ENCODE measurements around the gene RBM44.
A peak's percentile ranks its signal among the peaks of the same experiment; 100 is the strongest.
"Not testable (repeated sequence)": the region's sequence is repeated elsewhere in the genome, so short reads cannot be mapped to it uniquely, and the experiment has no call there.

The RBM44 gene

GRCh38 chr2:237866101-237866621 is 67.6 kb downstream of the RBM44 start:
- no peak for DNase-seq (ENCODE audit: low read depth, low spot score)
- no peak overlapping the region for H3K4me3 ChIP-seq (ENCODE audit: low read length)

GRCh38 chr2:237867465-237867864 is 68.9 kb downstream of the RBM44 start:
- H3K4me3 ChIP-seq (ENCODE audit: low read length) = no peak overlapping the region
- DNase-seq (ENCODE audit: low read depth, low spot score) = no peak

GRCh38 chr2:237868074-237868473 is 69.5 kb downstream of the RBM44 start:
- not testable (repeated sequence) for DNase-seq (ENCODE audit: low read depth, low spot score)

GRCh38 chr2:237868631-237869342 is 70.2 kb downstream of the RBM44 start:
- DNase-seq (ENCODE audit: low read depth, low spot score) = no peak
- H3K4me3 ChIP-seq (ENCODE audit: low read length) = no peak overlapping the region

More at GRCh38 chr2:237868074-237868473, 69.5 kb downstream of the RBM44 start:
- not testable (repeated sequence) for H3K4me3 ChIP-seq (ENCODE audit: low read length)

GRCh38 chr2:237869343-237870102 is 70.9 kb downstream of the RBM44 start:
- no peak for DNase-seq (ENCODE audit: low read depth, low spot score)
- no peak overlapping the region for H3K4me3 ChIP-seq (ENCODE audit: low read length)

- H3K4me3 ChIP-seq (ENCODE audit: low read length) = no peak overlapping the region
- no peak for DNase-seq (ENCODE audit: low read depth, low spot score)
Measured at GRCh38 chr2:237870126-237870525, 71.5 kb downstream of the RBM44 start.

- DNase-seq (ENCODE audit: low read depth, low spot score) = no peak
- no peak overlapping the region for H3K4me3 ChIP-seq (ENCODE audit: low read length)
Measured at GRCh38 chr2:237870754-237871651, 72.4 kb downstream of the RBM44 start.

- no peak for DNase-seq (ENCODE audit: low read depth, low spot score)
- no peak overlapping the region for H3K4me3 ChIP-seq (ENCODE audit: low read length)
Measured at GRCh38 chr2:237872178-237872887, 73.8 kb downstream of the RBM44 start.

GRCh38 chr2:237873421-237873831 is 74.8 kb downstream of the RBM44 start:
- no peak overlapping the region for H3K4me3 ChIP-seq (ENCODE audit: low read length)
- DNase-seq (ENCODE audit: low read depth, low spot score) = peak; percentile 64

GRCh38 chr2:237873897-237874551 is 75.4 kb downstream of the RBM44 start:
- no peak for DNase-seq (ENCODE audit: low read depth, low spot score)
- no peak overlapping the region for H3K4me3 ChIP-seq (ENCODE audit: low read length)

GRCh38 chr2:237874585-237875161 is 76.1 kb downstream of the RBM44 start:
- DNase-seq (ENCODE audit: low read depth, low spot score) = no peak

GRCh38 chr2:237875256-237876060 is 76.9 kb downstream of the RBM44 start:
- no peak overlapping the region for H3K4me3 ChIP-seq (ENCODE audit: low read length)
- no peak for DNase-seq (ENCODE audit: low read depth, low spot score)

More at GRCh38 chr2:237874585-237875161, 76.1 kb downstream of the RBM44 start:
- no peak overlapping the region for H3K4me3 ChIP-seq (ENCODE audit: low read length)

- no peak for DNase-seq (ENCODE audit: low read depth, low spot score)
- H3K4me3 ChIP-seq (ENCODE audit: low read length) = no peak overlapping the region
Measured at GRCh38 chr2:237876061-237876526, 77.5 kb downstream of the RBM44 start.

GRCh38 chr2:237876532-237876931 is 78.0 kb downstream of the RBM44 start:
- no peak overlapping the region for H3K4me3 ChIP-seq (ENCODE audit: low read length)
- DNase-seq (ENCODE audit: low read depth, low spot score) = no peak

GRCh38 chr2:237876951-237877491 is 78.4 kb downstream of the RBM44 start:
- no peak overlapping the region for H3K4me3 ChIP-seq (ENCODE audit: low read length)
- DNase-seq (ENCODE audit: low read depth, low spot score) = no peak

- H3K4me3 ChIP-seq (ENCODE audit: low read length) = no peak overlapping the region
- no peak for DNase-seq (ENCODE audit: low read depth, low spot score)
Measured at GRCh38 chr2:237877576-237878307, 79.2 kb downstream of the RBM44 start.

All from Jurkat, Clone E6-1 (cell line).